Neuronal stem cell (in vitro differentiated cells): ENCODE results near the gene TCF7L2.

ENCODE experiments used
- DNase-seq: peaks from one replicate; pipeline ENCODE4 v3.0.0-alpha.2; 2013; ENCODE audit warnings: low spot score
- H2AFZ ChIP-seq: one replicate; pipeline ENCODE4 v1.6.1; 2013; ENCODE audit warnings: mild to moderate bottlenecking, low read length, inconsistent platforms
- H2AK5ac ChIP-seq: 2 replicates; pipeline ENCODE4 v1.6.1; 2013; ENCODE audit warnings: low read depth, mild to moderate bottlenecking, inconsistent platforms, low read length, moderate library complexity, mixed read lengths
- H2BK120ac ChIP-seq: 2 replicates; pipeline ENCODE4 v1.6.1; 2013; ENCODE audit warnings: low read depth, mild to moderate bottlenecking, inconsistent platforms, low read length, moderate library complexity, mixed read lengths
- H2BK12ac ChIP-seq: one replicate; pipeline ENCODE4 v1.6.1; 2013; ENCODE audit warnings: low read length, inconsistent platforms
- H2BK15ac ChIP-seq: 2 replicates; pipeline ENCODE4 v1.6.1; 2013; ENCODE audit warnings: mild to moderate bottlenecking, low read length, inconsistent platforms, mixed read lengths
- H2BK5ac ChIP-seq: one replicate; pipeline ENCODE4 v1.6.1; 2013; ENCODE audit warnings: inconsistent platforms, mild to moderate bottlenecking, low read length, moderate library complexity
- H3K14ac ChIP-seq: one replicate; pipeline ENCODE4 v1.6.1; 2013; ENCODE audit warnings: low read length, inconsistent platforms
- H3K18ac ChIP-seq: 2 replicates; pipeline ENCODE4 v1.6.1; 2013; ENCODE audit warnings: low read length, inconsistent platforms
- H3K23ac ChIP-seq: 2 replicates; pipeline ENCODE4 v1.6.1; 2013; ENCODE audit warnings: low read depth, mild to moderate bottlenecking, mixed read lengths, low read length, inconsistent platforms; ENCODE audit not compliant: poor library complexity
- H3K27ac ChIP-seq: replicated peaks from 3 replicates; pipeline ENCODE4 v1.5.1; 2013; ENCODE audit warnings: low read length, inconsistent platforms
- H3K27me3 ChIP-seq, 3 experiments: 2 replicates each; pipeline ENCODE4 v1.6.1; 2013; ENCODE audit warnings: low read length in 3 of 3, mild to moderate bottlenecking in 2 of 3, inconsistent platforms in 1 of 3, low read depth in 1 of 3, mixed read lengths in 1 of 3, moderate library complexity in 1 of 3; ENCODE audit not compliant: control insufficient read depth in 3 of 3, insufficient read depth in 3 of 3
- H3K36me3 ChIP-seq, 2 donors: replicated peaks in 1 of 2; 2 replicates each; pipeline ENCODE4 v1.6.1; 2013; ENCODE audit warnings: low read length in 2 of 2; ENCODE audit not compliant: control insufficient read depth in 2 of 2, insufficient read depth in 2 of 2
- H3K4ac ChIP-seq: 2 replicates; pipeline ENCODE4 v1.6.1; 2013; ENCODE audit warnings: inconsistent platforms, mild to moderate bottlenecking, low read length, moderate library complexity
- H3K4me1 ChIP-seq, 2 donors: 1 replicate in 1 of 2; 2 replicates in 1 of 2; pipeline ENCODE4 v1.6.1; 2013; ENCODE audit warnings: low read length in 2 of 2, low read depth in 1 of 2; ENCODE audit not compliant: control insufficient read depth in 2 of 2, insufficient read depth in 1 of 2
- H3K4me2 ChIP-seq: one replicate; pipeline ENCODE4 v1.6.1; 2013; ENCODE audit warnings: mild to moderate bottlenecking, low read length, inconsistent platforms; ENCODE audit not compliant: insufficient read depth, poor library complexity, severe bottlenecking
- H3K4me3 ChIP-seq, 2 donors: 2 replicates each; pipeline ENCODE4 v1.5.1; 2013; ENCODE audit warnings: low read length in 2 of 2, mild to moderate bottlenecking in 2 of 2, inconsistent platforms in 1 of 2, moderate library complexity in 1 of 2
- H3K79me1 ChIP-seq: one replicate; pipeline ENCODE4 v1.6.1; 2013; ENCODE audit warnings: low read depth, mild to moderate bottlenecking, inconsistent platforms, low read length, moderate library complexity
- H3K9ac ChIP-seq: one replicate; pipeline ENCODE4 v1.6.1; 2013; ENCODE audit warnings: mild to moderate bottlenecking, low read depth, low read length, inconsistent platforms; ENCODE audit not compliant: poor library complexity
- H3K9me3 ChIP-seq, 2 donors: replicated peaks in 1 of 2; 2 replicates each; pipeline versions ENCODE3 to v1.6.1; 2013; ENCODE audit warnings: low read length in 2 of 2, mild to moderate bottlenecking in 2 of 2, inconsistent platforms in 1 of 2, low read depth in 1 of 2, mixed read lengths in 1 of 2, moderate library complexity in 1 of 2; ENCODE audit not compliant: control insufficient read depth in 2 of 2, insufficient read depth in 1 of 2
- H4K8ac ChIP-seq: one replicate; pipeline ENCODE4 v1.6.1; 2013; ENCODE audit warnings: low read depth, mild to moderate bottlenecking, inconsistent platforms, low read length, moderate library complexity
- H4K91ac ChIP-seq: one replicate; pipeline ENCODE4 v1.6.1; 2013; ENCODE audit warnings: low read length, low read depth, mild to moderate bottlenecking, inconsistent platforms; ENCODE audit not compliant: poor library complexity
- WGBS, 2 donors: extraction: QIAGEN DNeasy Blood & Tissue Kit; methylation state at CpG; one replicate each; pipeline ENCODE4 v1.1.7; 2013; ENCODE audit warnings: missing lambda C conversion rate in 2 of 2, mixed read lengths in 1 of 2; ENCODE audit not compliant: insufficient read length in 2 of 2, insufficient replicate concordance in 1 of 2; ENCODE audit errors: extremely low coverage in 2 of 2; 5-methylcytosine and 5-hydroxymethylcytosine counted together

The TCF7L2 gene

GRCh38 chr10:113179966-113180365 lies 229.9 kb downstream of the TCF7L2 start:
- Histone ChIP-seq H3K79me1 (no peaks in the 10 kb centered on the region), H2BK120ac (no peak overlapping the region), H2AFZ (no peak overlapping the region), H3K23ac (no peak overlapping the region), H2BK15ac (no peak overlapping the region), H3K4me3 (no peak overlapping the region), H3K4me2 (no peak overlapping the region), H2AK5ac (no peak overlapping the region), H3K36me3 (no peaks in the 10 kb centered on the region), H3K9ac (no peak overlapping the region), H3K27ac (no peak overlapping the region), H2BK12ac (no peak overlapping the region), H3K4me1 (peaks cover 19 to 20% of the 10 kb centered on the region in 2 donors), H3K27me3 (no peaks in the 10 kb centered on the region), H4K91ac (no peak overlapping the region), H2BK5ac (no peak overlapping the region), H3K4ac (no peak overlapping the region), H3K14ac (no peak overlapping the region), H3K9me3 (no peaks in the 10 kb centered on the region), H3K18ac (no peak overlapping the region), H4K8ac (no peak overlapping the region)
- no CpG with 5 or more reads among the region's 3 CpGs for WGBS, 2 donors
- DNase-seq, result no peak

- Histone ChIP-seq H3K4me2 (no peak overlapping the region), H2AFZ (no peak overlapping the region)
- no peak for DNase-seq
These were observed 230.5 kb downstream of the TCF7L2 start for GRCh38 chr10:113180401-113181154.

GRCh38 chr10:113182154-113182553 lies 232.1 kb downstream of the TCF7L2 start:
- Histone ChIP-seq H3K4me1 (peaks cover 16 to 19% of the 10 kb centered on the region in 2 donors), H3K79me1 (no peaks in the 10 kb centered on the region), H2AFZ (no peak overlapping the region), H2BK15ac (no peak overlapping the region), H2BK12ac (no peak overlapping the region), H3K4me2 (no peak overlapping the region), H3K4ac (no peak overlapping the region), H3K9me3 (peaks cover 0 to 6% of the 10 kb centered on the region in 2 donors), H3K36me3 (no peaks in the 10 kb centered on the region), H3K27ac (no peak overlapping the region), H2BK5ac (no peak overlapping the region), H4K8ac (no peak overlapping the region), H2BK120ac (no peak overlapping the region), H3K23ac (no peak overlapping the region), H4K91ac (no peak overlapping the region), H3K27me3 (peaks cover 0 to 2% (median 0%) of the 10 kb centered on the region in 3 experiments), H3K4me3 (no peak overlapping the region), H2AK5ac (no peak overlapping the region), H3K9ac (no peak overlapping the region), H3K18ac (no peak overlapping the region), H3K14ac (no peak overlapping the region)
- no CpG with 5 or more reads among the region's 3 CpGs for WGBS, 2 donors
- DNase-seq, result no peak

More at GRCh38 chr10:113180401-113181154, 230.5 kb downstream of the TCF7L2 start:
- no peaks in the 10 kb centered on the region for H3K27me3 ChIP-seq
- H3K4me1 ChIP-seq, result peaks cover 19 to 20% of the 10 kb centered on the region in 2 donors
- H3K27ac ChIP-seq, result no peak overlapping the region
- no peak overlapping the region for H3K9ac ChIP-seq
- no peak overlapping the region for H4K8ac ChIP-seq
- H2BK120ac ChIP-seq, result no peak overlapping the region
- H2BK15ac ChIP-seq, result no peak overlapping the region
- H3K4ac ChIP-seq, result no peak overlapping the region
- no CpG with 5 or more reads among the region's 10 CpGs for whole genome bisulfite sequencing, 2 donors
- no peak overlapping the region for H3K14ac ChIP-seq
- H3K23ac ChIP-seq, result no peak overlapping the region
- H3K36me3 ChIP-seq, result no peaks in the 10 kb centered on the region
- no peak overlapping the region for H3K4me3 ChIP-seq
- peak overlapping the region; percentile 40 for H2AK5ac ChIP-seq
- peak overlapping the region; percentile 77 for H3K18ac ChIP-seq
- no peak overlapping the region for H2BK12ac ChIP-seq
- no peak overlapping the region for H4K91ac ChIP-seq
- no peaks in the 10 kb centered on the region for H3K79me1 ChIP-seq
- no peaks in the 10 kb centered on the region for H3K9me3 ChIP-seq
- H2BK5ac ChIP-seq, result no peak overlapping the region

GRCh38 chr10:113183573-113183972 lies 233.5 kb downstream of the TCF7L2 start:
- no peaks in the 10 kb centered on the region for H3K79me1 ChIP-seq
- no peak overlapping the region for H3K4me2 ChIP-seq

More at GRCh38 chr10:113183573-113183972, 233.5 kb downstream of the TCF7L2 start:
- H2AK5ac ChIP-seq, result no peak overlapping the region
- no peak overlapping the region for H2BK15ac ChIP-seq
- peak overlapping the region; percentile 71 for H2AFZ ChIP-seq
- no peak overlapping the region for H3K27ac ChIP-seq
- H3K14ac ChIP-seq, result peak overlapping the region; percentile 4
- H3K18ac ChIP-seq, result peak overlapping the region; percentile 42
- H4K91ac ChIP-seq, result no peak overlapping the region
- H3K23ac ChIP-seq, result no peak overlapping the region
- H3K4me3 ChIP-seq, result no peak overlapping the region
- H3K27me3 ChIP-seq, result peaks cover 0 to 2% (median 0%) of the 10 kb centered on the region in 3 experiments
- no peak for DNase-seq
- no peak overlapping the region for H3K9ac ChIP-seq
- no peak overlapping the region for H2BK5ac ChIP-seq
- no peaks in the 10 kb centered on the region for H3K36me3 ChIP-seq
- H2BK12ac ChIP-seq, result no peak overlapping the region
- no peak overlapping the region for H2BK120ac ChIP-seq
- WGBS, 2 donors, result no CpG with 5 or more reads among the region's 13 CpGs
- no peak overlapping the region for H3K4ac ChIP-seq
- peaks cover 6 to 13% of the 10 kb centered on the region in 2 donors for H3K4me1 ChIP-seq
- H4K8ac ChIP-seq, result no peak overlapping the region
- peaks cover 0 to 6% of the 10 kb centered on the region in 2 donors for H3K9me3 ChIP-seq
